AG04449 (cell line): Measurements from ENCODE around the gene CERS5.

Source experiments
- CTCF ChIA-PET: fragments of 350-600 bp; formaldehyde crosslinking; extraction: SDS; loops from one replicate; lab custom pipeline; 2021; ENCODE audit warnings: antibody characterized with exemption; lab: Yijun Ruan, JAX
- POLR2A ChIA-PET: fragments of 400-600, 350-600 bp; formaldehyde crosslinking; extraction: SDS; loops from one replicate; lab custom pipeline; 2020; ENCODE audit warnings: antibody characterized with exemption, inconsistent platforms; lab: Yijun Ruan, JAX
- DNase-seq: peaks from one replicate; pipeline ENCODE4 v3.0.0-alpha.2; 2010; ENCODE audit warnings: low read depth, low spot score
- H3K4me3 ChIP-seq: 2 replicates; pipeline ENCODE4 v1.5.1; 2011; ENCODE audit warnings: low read depth, mild to moderate bottlenecking, control low read depth, low read length
- CTCF ChIP-seq: IDR thresholded peaks from one replicate; pipeline ENCODE4 v1.5.1; 2011; ENCODE audit warnings: mild to moderate bottlenecking, moderate library complexity, low read length, control low read depth, inconsistent platforms; ENCODE audit not compliant: insufficient read depth; ENCODE audit errors: missing control alignments

CERS5 gene

GRCh38 chr12:50112456-50113218 lies 54.5 kb downstream of the CERS5 start:
- DNase-seq, result no peak
- ChIA-PET POLR2A (interaction anchor here (1.0 to 2.3 kb wide), 8 partner anchors 9 to 54 kb away, joined by 3 to 17 read pairs (median 6); partner anchors contain the start of genes CERS5 and GPD1), CTCF (interaction anchor here (0.6 to 6.2 kb wide), 26 partner anchors 9 to 202 kb away, joined by 3 to 144 read pairs (median 14); partner anchors contain the start of genes CERS5, GPD1 and SMARCD1)
- no peak for TF ChIP-seq CTCF
- peak overlapping the region; percentile 98 for H3K4me3 ChIP-seq

- POLR2A ChIA-PET, result interaction anchor here (0.6 to 2.3 kb wide), 15 partner anchors 9 to 284 kb away, joined by 3 to 17 read pairs (median 5); partner anchors contain the start of genes CERS5, FAM186A, GPD1 and SMARCD1
- H3K4me3 ChIP-seq, result peak within 1 kb of the TSS; percentile 98
- CTCF ChIA-PET, result interaction anchor here (0.6 to 6.2 kb wide), 49 partner anchors 10 to 295 kb away, joined by 3 to 144 read pairs (median 5); partner anchors contain the start of genes CERS5, FAM186A, GPD1 and LIMA1
- DNase-seq, result peak; percentile 97
- TF ChIP-seq CTCF, result peak; percentile 96
Measured at GRCh38 chr12:50111693-50112455, 55.3 kb downstream of the CERS5 start, which contains the start of gene COX14. COX14 (plus strand) TSS chr12:50112236; CDS start chr12:50120044, 7,808 bp downstream.

GRCh38 chr12:50111395-50111692 lies 55.8 kb downstream of the CERS5 start:
- ChIA-PET POLR2A (interaction anchor here (0.6 to 2.3 kb wide), 13 partner anchors 8 to 285 kb away, joined by 3 to 17 read pairs (median 5); partner anchors contain the start of genes CERS5, FAM186A, GPD1 and SMARCD1), CTCF (interaction anchor here (0.6 to 6.2 kb wide), 54 partner anchors 10 to 296 kb away, joined by 3 to 144 read pairs (median 6); partner anchors contain the start of genes CERS5, FAM186A, GPD1 and LIMA1)
- H3K4me3 ChIP-seq, result peak overlapping the region; percentile 46
- no peak for TF ChIP-seq CTCF
- DNase-seq, result no peak

- no peak overlapping the region; the same call in 1 of the 2 replicates for H3K4me3 ChIP-seq
- POLR2A ChIA-PET, result interaction anchor here (0.7 to 2.3 kb wide), 8 partner anchors 8 to 285 kb away, joined by 3 to 17 read pairs (median 5); partner anchors contain the start of genes FAM186A, GPD1 and SMARCD1
- no peak for DNase-seq
- TF ChIP-seq CTCF, result no peak
- CTCF ChIA-PET, result interaction anchor here (0.6 to 6.2 kb wide), 52 partner anchors 10 to 296 kb away, joined by 3 to 144 read pairs (median 6); partner anchors contain the start of genes CERS5, GPD1, LIMA1 and SMARCD1
Measured at GRCh38 chr12:50110762-50111351, 56.3 kb downstream of the CERS5 start.

GRCh38 chr12:50110127-50110761 lies 56.9 kb downstream of the CERS5 start:
- DNase-seq, result no peak
- CTCF ChIA-PET, result interaction anchor here (0.6 to 6.2 kb wide), 40 partner anchors 9 to 291 kb away, joined by 3 to 144 read pairs (median 8); partner anchors contain the start of genes CERS5, GPD1, LIMA1 and SMARCD1
- TF ChIP-seq CTCF, result no peak
- H3K4me3 ChIP-seq, result no peak overlapping the region
- POLR2A ChIA-PET, result interaction anchor here (1.2 to 2.3 kb wide), 4 partner anchors 11 to 26 kb away, joined by 4 to 9 read pairs (median 6); partner anchors contain the start of gene SMARCD1
